Esophagus squamous epithelium (tissue), 4 donors: ENCODE data around the gene LRRC34.

Experiments used
- CTCF ChIP-seq, 6 experiments: fragments of 450-650 bp in 4 of 6; fragments of 200-600 bp in 2 of 6; sonication (generic) in 2 of 6; IDR thresholded peaks; one replicate each; pipeline ENCODE4 v1.5.1; 2016 to 2019; ENCODE audit warnings: antibody characterized with exemption in 6 of 6, mild to moderate bottlenecking in 4 of 6, moderate library complexity in 4 of 6
- POLR2A ChIP-seq, 4 donors: fragments of 450-650 bp; IDR thresholded peaks; one replicate each; pipeline ENCODE4 v1.6.1; 2017; ENCODE audit warnings: antibody characterized with exemption in 4 of 4, mild to moderate bottlenecking in 4 of 4, moderate library complexity in 3 of 4

DNA sequence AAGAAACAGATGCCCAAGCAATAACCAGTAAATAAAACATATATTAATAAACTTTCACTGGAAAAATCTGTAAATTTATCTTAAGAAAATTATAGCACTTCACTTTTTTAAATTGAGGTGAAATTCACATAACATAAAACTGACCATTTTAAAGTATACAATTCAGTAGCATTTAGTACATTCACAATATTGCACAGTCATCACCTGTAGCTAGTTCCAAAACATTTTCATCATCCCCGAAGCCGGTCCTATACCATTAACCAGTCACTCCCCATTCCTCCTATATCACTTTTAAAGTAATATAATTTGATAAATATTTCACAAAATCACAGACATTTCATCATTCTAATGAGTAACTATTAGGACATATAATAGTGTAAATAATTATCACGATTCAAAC is 8.0 kb downstream of the LRRC34 start:
- TF ChIP-seq CTCF (IDR thresholded peaks at IDR 0.05) (no peak), POLR2A (IDR thresholded peaks at IDR 0.05) (no peak)
